Panc1 (cell line): Measurements from ENCODE around the gene PRKG1. TPM values are rescaled to one million over a fixed set of nuclear protein-coding genes. Genes with fewer than 3 reads are reported as not detected.

ENCODE experiments used
- ATAC-seq: fragments of 200-7000 bp; cut with Tn5 transposase; 2 replicates; pipeline ENCODE4 v1.9.1; 2020; ENCODE audit warnings: mild to moderate bottlenecking, moderate library complexity
- BruUV-seq: library from RNA; stranded (reverse); fragments of 400-500 nt; replicated peaks from 2 replicates; lab custom pipeline; 2021; lab: Mats Ljungman, UMichigan
- CTCF ChIA-PET: fragments of 300-600 bp; sonication (Branson Sonifier 250); formaldehyde crosslinking; loops from one replicate; lab custom pipeline; 2022; ENCODE audit warnings: antibody characterized with exemption; lab: Charles Lee
- POLR2A ChIA-PET: fragments of 300-600 bp; sonication (Branson Sonifier 250); formaldehyde crosslinking; loops from one replicate; lab custom pipeline; 2022; ENCODE audit warnings: antibody characterized with exemption; lab: Charles Lee
- DNase-seq: peaks from one replicate; pipeline ENCODE4 v3.0.0-alpha.2; 2010; ENCODE audit warnings: low read depth, low spot score
- H3K27ac ChIP-seq: 2 replicates; pipeline ENCODE4 v1.5.1; 2011; ENCODE audit warnings: mild to moderate bottlenecking, low read length, inconsistent platforms
- H3K27me3 ChIP-seq: fragments of 200-500 bp; sonication (Bioruptor generic); 2 replicates; pipeline ENCODE4 v1.6.0; 2014; ENCODE audit warnings: low read length, inconsistent platforms; ENCODE audit not compliant: control insufficient read depth, insufficient read depth
- H3K36me3 ChIP-seq: fragments of 200-500 bp; sonication (Bioruptor generic); 2 replicates; pipeline ENCODE4 v1.5.1; 2014; ENCODE audit warnings: inconsistent platforms, mild to moderate bottlenecking, low read length, moderate library complexity; ENCODE audit not compliant: control insufficient read depth, insufficient read depth
- H3K4me1 ChIP-seq: 2 replicates; pipeline ENCODE4 v1.5.1; 2011; ENCODE audit warnings: inconsistent platforms, mild to moderate bottlenecking, low read length, moderate library complexity; ENCODE audit not compliant: control insufficient read depth, insufficient read depth
- H3K4me3 ChIP-seq, 2 experiments: 2 replicates each; pipeline ENCODE4 v1.5.1; 2011 to 2012; ENCODE audit warnings: low read depth in 2 of 2, low read length in 2 of 2, mild to moderate bottlenecking in 2 of 2, inconsistent platforms in 1 of 2, moderate library complexity in 1 of 2
- H3K9me3 ChIP-seq: fragments of 200-500 bp; sonication (Bioruptor generic); 2 replicates; pipeline ENCODE4 v1.5.1; 2014; ENCODE audit warnings: low read depth, mild to moderate bottlenecking, inconsistent platforms, low read length, moderate library complexity; ENCODE audit not compliant: control insufficient read depth, insufficient read depth
- CTCF ChIP-seq: fragments of 450-650 bp; IDR thresholded peaks from 2 replicates; pipeline ENCODE4 v1.5.1; 2017; ENCODE audit warnings: mild to moderate bottlenecking
- POLR2AphosphoS5 ChIP-seq: IDR thresholded peaks from 2 replicates; pipeline ENCODE4 v1.6.1; 2012; ENCODE audit warnings: mild to moderate bottlenecking, low read depth, low read length, moderate library complexity
- REST ChIP-seq, 2 experiments: IDR thresholded peaks; 2 replicates each; pipeline ENCODE4 v1.6.1; 2011 to 2012; ENCODE audit warnings: low read depth in 2 of 2, control low read depth in 1 of 2, low read length in 1 of 2, mild to moderate bottlenecking in 1 of 2, moderate library complexity in 1 of 2; ENCODE audit not compliant: insufficient read depth in 1 of 2
- SIN3A ChIP-seq: IDR thresholded peaks from 2 replicates; pipeline ENCODE4 v1.6.1; 2012; ENCODE audit warnings: low read depth, mild to moderate bottlenecking, low read length, moderate library complexity, borderline replicate concordance; ENCODE audit not compliant: insufficient read depth
- TCF7L2 ChIP-seq: IDR thresholded peaks from 2 replicates; pipeline ENCODE4 v1.6.1; 2011; ENCODE audit warnings: mild to moderate bottlenecking, low read depth, low read length, inconsistent platforms
- in situ Hi-C: cut with HindIII; loops from 2 replicates; pipeline ENCODE4 v1.10.0; 2016; ENCODE audit warnings: low sequenced_read_pairs, low pct_unique_long_range_greater_than_20kb
- intact Hi-C: fragments of 100-400 bp; cut with micrococcal nuclease; formaldehyde crosslinking; loops from one replicate; pipeline ENCODE4 v1.10.0; 2022; ENCODE audit not compliant: unreplicated experiment
- total RNA-seq: library from RNA; stranded (reverse); gene quantifications from one replicate; pipeline ENCODE4 v1.2.1, GENCODE V29; 2021; ENCODE audit not compliant: unreplicated experiment

Gene PRKG1
- total RNA-seq, 1 experiment from 2014 or later, result 0.92 TPM

GRCh38 chr10:52217531-52217930 is 1143.2 kb downstream of the PRKG1 start:
- no TSS peak for BruUV-seq
- Histone ChIP-seq H3K27me3 (no peaks in the 10 kb centered on the region), H3K9me3 (no peaks in the 10 kb centered on the region), H3K36me3 (no peaks in the 10 kb centered on the region), H3K4me3 (no peak overlapping the region), H3K4me1 (peaks cover 13% of the 10 kb centered on the region), H3K27ac (no peak overlapping the region)
- intact Hi-C loops (loop anchor here (5.0 to 10.0 kb wide), 3 partner anchors 213 to 1215 kb away; no protein-coding TSS in a partner anchor), in situ Hi-C loops (no loop called here)
- DNase-seq (no peak), ATAC-seq (no peak)
- TF ChIP-seq SIN3A (no peak), CTCF (no peak), REST (IDR thresholded peaks at IDR 0.05; ENCODE audit: insufficient read depth in 1 of 2, low read depth in 2 of 2, low read length in 1 of 2) (no peak), POLR2AphosphoS5 (no peak), TCF7L2 (no peak)
- POLR2A ChIA-PET, result no interaction called here
- CTCF ChIA-PET, result interaction anchor here (0.6 kb wide), 1 partner anchor 226 kb away, joined by 3 read pairs; no protein-coding TSS in a partner anchor

GRCh38 chr10:52220947-52221346 is 1146.7 kb downstream of the PRKG1 start:
- peaks cover 11% of the 10 kb centered on the region for H3K4me1 ChIP-seq
- H3K36me3 ChIP-seq, result no peaks in the 10 kb centered on the region
- intact Hi-C loops (no loop called here), in situ Hi-C loops (no loop called here)
- no TSS peak for BruUV-seq
- H3K27me3 ChIP-seq, result no peaks in the 10 kb centered on the region
- ChIA-PET CTCF (no interaction called here), POLR2A (no interaction called here)
- DNase-seq (no peak), ATAC-seq (no peak)
- TF ChIP-seq CTCF (no peak), SIN3A (no peak), TCF7L2 (no peak), POLR2AphosphoS5 (no peak), REST (IDR thresholded peaks at IDR 0.05; ENCODE audit: insufficient read depth in 1 of 2, low read depth in 2 of 2, low read length in 1 of 2) (no peak)
- H3K4me3 ChIP-seq, result no peak overlapping the region
- H3K27ac ChIP-seq, result no peak overlapping the region
- no peaks in the 10 kb centered on the region for H3K9me3 ChIP-seq
